Activated CD8-positive, alpha-beta memory T cell treated with anti-CD3 and anti-CD28 coated beads, Interleukin-2, amount 50 U/mL, for 24 hours (primary cell): Measurements from ENCODE around the gene WDFY1.
"Not testable (repeated sequence)": the region's sequence is repeated elsewhere in the genome, so short reads cannot be mapped to it uniquely, and the experiment has no call there.

Source experiments
- DNase-seq: peaks from one replicate; pipeline ENCODE4 v3.0.0-alpha.2; 2020; ENCODE audit errors: extremely low read depth

The WDFY1 gene

DNA sequence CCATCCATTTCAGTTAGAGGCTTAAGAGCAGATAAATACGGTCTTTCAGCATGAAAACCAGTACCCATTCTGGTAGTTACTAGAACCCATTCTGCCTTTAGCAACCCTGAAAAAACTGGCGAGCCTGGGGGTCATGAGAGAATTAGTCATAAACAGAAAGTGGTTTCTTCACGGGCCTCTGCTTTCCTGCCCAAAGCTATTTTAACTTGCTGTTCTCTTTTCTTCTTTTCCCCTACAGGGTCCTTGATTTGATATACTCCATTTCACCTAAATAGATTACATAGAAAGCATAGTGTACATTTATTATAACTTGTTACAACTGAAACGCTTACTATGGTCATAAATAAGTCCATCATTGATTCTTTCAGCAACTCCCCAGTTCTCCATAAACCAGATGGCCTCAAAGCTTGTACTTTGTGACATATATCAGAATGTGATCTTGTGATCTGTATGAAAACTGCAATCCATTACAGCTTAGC lies 48.3 kb downstream of the WDFY1 start:
- DNase-seq: no peak

DNA sequence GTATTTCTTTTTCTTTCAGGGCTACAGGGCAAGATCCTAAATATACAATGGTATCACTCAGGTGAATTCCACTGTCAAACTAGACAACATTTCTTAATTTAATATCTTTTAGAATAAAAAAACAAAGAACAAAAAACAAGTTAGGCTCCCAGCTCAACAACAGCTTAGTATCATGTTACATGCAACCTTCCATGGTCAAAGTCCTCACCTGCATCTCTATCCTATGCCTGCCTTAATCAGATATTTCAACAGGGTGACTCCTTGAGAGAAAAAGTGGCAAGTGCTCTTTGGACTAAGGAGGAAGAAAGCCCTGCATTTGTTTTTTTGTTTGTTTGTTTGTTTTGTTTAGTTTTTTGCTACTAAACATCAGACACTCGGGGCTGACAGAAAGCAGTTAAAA lies 50.2 kb downstream of the WDFY1 start:
- DNase-seq: no peak

DNA sequence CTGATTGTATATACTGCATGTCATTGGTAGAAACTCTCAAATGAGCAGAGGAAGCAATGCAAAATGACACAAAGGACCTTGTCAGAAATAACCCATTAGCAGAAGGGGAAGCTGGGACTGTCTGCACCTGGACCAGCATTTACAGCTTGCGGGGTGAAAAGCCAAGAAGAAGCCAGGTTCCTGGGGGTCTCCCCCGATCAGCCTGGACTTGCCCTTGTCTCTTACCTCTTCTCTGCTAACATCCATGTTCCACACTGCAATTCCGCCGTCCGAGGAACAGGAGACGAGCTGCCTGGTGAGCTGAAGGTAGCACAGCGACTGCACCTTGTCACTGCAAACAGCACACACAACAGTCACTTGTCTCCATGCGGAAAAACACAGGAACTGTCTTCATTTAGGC lies 51.1 kb downstream of the WDFY1 start:
- DNase-seq: no peak

DNA sequence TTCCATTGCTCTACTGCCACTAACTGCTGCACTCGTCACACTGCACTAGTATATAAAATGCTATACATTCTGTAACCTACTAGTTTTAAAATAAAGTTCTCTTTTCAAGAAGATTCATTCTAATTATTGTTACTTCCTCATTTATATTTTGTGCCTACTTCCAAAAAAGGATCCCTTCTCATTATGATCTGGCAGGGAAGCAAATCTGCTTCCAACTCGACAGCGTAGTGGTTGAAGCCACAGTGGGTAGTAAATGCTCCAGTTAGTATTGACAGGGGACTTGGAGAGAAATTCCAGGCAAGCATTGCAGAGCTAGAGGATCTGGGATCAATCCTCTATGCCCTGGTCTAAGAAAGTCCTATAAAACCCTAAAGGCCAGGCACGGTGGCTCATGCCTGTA lies 54.4 kb downstream of the WDFY1 start:
- DNase-seq: no peak

DNA sequence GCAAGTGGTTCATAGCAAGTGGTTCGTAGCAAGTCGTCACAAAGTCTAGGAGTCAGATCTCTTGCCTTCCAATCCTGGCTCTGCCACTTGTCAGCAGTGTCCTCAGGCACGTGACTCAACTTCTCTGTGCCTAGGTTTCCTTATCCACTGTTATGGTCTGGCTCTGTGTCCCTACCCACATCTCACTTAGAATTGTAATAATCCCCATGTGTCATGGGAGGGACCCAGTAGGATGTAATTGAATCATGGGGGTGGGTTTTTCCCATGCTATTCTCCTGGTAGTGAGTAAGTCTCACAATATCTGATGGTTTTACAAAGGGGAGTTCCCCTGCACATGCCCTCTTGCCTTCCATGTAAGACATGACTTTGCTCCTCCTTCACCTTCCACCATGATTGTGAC lies 55.9 kb downstream of the WDFY1 start:
- DNase-seq: no peak

DNA sequence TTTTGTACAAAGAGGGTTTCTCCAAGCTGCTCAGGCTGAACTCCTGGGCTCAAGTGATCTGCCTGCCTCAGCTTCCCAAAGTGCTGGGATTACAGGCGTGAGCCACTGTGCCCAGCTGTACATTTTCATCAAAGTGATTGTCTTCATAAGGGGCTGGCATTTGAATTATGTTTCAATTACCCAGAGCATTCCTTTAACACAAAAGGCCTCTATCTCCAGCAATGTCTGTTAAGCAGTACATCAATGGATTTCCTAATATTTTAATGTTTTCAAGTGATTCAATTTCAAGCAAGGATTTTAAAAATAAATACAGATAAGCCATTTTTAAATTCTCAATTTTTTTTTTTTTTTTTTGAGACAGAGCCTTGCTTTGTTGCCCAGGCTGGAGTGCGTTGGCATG lies 56.9 kb downstream of the WDFY1 start:
- no peak for DNase-seq

DNA sequence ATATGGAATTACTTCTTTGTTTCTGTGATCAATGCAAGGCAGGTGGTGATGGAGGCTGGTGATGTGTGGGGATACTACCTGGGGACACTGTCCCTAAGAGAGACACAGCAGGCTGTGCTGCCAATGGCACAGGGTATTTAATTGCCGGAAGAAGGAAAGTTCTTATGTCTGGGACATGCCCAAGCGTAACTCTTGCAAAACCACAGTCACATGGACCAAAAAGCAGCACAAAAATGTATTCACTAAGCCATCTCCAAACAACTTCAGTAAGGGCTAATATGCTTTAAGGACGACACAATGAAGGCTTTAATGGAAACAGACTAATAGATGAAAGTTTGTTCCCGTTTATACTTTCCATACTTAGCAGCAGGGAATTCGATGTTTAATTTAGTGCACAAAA lies 58.0 kb downstream of the WDFY1 start:
- no peak for DNase-seq

DNA sequence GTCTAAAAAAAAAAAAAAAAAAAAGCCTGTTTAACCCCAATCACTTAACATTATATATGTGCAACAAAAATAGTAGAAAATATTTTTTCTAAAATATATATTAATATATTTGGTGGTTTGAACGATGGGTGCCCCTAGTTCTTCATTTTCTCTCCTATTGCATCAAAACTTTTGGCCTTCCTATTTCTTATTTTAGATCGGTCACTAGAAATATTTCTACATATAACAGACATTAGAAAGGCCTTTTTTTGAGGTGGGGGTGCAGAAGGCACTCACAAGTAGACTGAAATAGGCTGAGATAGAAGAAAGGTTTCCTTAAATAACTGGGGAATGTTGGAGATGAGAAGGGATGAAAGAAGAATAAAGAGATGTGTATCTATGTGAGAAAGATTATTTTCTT lies 58.4 kb downstream of the WDFY1 start:
- DNase-seq: no peak

DNA sequence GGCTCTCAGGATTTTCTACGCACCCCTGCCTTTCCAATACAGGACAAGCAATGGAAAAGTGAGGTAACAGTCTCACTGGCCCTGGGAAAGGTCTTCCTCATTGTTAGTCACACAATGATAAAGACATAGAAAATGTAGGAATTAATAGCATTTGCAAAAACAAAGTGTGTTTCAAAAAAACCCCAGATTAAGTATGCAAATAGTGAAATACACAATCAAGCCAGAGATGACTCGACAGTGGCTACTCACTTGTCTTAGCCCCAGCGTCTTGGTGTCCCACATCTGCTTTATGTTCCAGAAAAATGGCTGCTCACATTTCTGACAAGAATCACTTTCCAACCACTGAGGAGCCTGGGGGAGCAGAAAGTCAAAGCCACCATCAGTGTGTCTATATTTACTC lies 60.7 kb downstream of the WDFY1 start:
- no peak for DNase-seq

DNA sequence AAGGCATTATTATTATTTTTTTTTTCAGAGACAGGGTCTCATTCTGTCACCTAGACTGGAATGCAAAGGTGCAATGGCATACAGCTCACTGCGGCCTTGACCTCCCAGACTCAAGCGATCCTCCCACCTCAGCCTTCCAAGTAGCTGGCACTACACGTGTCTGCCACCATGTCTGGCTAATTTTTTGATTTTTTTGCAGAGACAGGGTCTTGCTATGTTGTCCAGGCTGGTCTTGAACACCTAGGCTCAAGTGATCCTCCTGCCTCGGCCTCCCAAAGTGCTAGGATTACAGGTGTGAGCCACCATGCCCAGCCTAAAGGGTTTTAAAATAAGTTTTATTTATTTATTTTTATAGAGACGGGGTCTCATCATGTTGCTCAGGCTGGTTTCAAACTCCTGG lies 62.4 kb downstream of the WDFY1 start:
- DNase-seq: no peak

DNA sequence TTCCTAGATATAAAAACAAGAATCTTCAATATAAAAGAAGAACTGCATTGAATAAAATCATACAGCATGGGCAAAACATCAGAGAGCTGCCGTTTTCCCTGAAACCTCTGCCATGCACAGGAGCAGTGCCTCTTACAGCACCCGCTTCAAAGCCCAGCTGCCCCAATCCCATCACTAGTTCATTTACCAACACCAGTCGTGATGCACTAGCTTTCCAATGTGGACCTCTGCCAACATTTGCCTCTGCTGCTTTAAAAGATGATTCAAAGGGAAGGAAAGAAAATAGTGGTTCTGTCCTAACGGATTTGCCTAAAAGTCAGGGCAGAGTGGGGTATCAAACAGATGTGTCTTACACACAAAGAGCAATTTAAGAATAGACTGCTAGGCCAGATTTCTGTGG lies 64.3 kb downstream of the WDFY1 start:
- DNase-seq: no peak

DNA sequence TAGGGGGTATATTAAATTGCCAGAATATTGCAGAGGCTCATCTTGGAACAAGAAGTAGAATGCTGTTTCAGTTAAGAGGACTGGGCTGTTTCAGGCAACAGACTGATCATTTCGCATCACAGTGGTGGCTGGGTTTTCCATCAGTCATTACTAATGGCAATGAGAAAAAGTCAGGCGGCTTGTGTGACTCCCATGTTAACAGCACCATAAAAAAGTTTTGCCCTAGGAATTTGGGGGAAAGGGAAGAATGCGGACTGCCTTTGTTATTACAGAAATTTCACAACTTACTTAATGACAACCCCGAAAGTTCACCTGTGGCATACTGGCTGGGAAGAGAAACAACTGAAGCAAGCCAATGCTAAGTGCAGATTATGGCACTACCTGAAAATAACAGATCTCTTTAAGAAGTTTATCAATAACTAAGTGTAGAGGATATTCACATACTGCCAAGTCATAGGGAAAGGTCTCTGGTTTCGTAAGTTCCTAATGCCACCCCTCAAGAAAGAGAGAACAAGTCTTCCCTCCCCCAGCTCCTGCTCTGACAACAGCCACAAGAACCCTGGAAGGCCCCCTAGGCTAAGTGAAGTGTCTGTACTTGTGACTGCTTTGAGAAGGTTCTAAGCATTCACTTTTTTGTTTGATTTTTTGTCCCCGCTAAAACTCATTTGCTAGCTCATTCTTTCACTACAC lies 67.3 kb downstream of the WDFY1 start:
- no peak for DNase-seq

DNA sequence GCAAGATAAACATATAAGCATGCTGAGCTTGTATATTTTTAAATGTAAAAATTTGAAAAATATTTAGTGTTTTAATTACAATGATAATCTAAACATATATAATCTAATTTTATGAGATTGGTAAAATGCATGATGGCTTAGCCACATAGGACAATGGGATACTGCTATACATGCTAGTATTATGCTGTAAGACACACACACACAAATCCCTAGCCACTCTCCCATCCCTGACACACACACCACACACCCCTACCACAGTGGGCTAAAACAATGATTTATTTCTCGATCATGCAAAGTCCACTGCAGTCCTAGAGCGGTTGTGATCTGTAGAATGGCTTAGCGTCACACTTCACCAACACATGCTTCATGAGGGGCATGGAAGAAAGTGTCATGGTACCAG lies 71.5 kb downstream of the WDFY1 start:
- no peak for DNase-seq

DNA sequence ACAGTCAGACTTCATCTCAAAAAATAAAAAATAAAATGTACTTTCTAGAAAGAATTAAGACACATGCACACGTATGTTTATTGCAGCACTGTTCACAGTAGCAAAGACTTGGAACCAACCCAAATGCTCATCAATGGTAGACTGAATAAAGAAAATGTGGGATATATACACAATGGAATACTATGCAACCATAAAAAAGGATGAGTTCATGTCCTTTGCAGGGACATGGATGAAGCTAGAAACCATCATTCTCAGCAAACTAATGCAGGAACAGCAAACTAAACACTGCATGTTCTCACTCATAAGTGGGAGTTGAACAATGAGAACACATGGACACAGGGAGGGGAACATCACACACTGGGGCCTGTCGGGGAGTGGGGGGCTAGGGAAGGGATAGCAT lies 72.4 kb downstream of the WDFY1 start:
- not testable (repeated sequence) for DNase-seq

DNA sequence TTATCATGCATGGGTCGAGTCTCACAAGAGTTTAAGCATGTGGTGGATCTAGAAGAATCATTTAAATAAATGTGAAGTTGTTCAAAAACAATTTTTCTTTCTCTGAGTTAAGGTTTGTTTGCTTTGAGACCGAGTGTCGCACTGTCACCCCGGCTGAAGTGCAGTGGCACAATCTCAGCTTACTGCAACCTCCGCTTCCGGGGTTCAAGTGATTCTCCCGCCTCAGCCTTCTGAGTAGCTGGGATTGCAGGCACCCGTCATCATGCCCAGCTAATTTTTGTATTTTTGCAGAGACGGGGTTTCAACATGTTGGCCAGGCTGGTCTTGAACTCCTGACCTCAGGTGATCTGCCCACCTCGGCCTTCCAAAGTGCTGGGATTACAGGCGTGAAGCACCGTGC lies 73.5 kb downstream of the WDFY1 start:
- DNase-seq: not testable (repeated sequence)

DNA sequence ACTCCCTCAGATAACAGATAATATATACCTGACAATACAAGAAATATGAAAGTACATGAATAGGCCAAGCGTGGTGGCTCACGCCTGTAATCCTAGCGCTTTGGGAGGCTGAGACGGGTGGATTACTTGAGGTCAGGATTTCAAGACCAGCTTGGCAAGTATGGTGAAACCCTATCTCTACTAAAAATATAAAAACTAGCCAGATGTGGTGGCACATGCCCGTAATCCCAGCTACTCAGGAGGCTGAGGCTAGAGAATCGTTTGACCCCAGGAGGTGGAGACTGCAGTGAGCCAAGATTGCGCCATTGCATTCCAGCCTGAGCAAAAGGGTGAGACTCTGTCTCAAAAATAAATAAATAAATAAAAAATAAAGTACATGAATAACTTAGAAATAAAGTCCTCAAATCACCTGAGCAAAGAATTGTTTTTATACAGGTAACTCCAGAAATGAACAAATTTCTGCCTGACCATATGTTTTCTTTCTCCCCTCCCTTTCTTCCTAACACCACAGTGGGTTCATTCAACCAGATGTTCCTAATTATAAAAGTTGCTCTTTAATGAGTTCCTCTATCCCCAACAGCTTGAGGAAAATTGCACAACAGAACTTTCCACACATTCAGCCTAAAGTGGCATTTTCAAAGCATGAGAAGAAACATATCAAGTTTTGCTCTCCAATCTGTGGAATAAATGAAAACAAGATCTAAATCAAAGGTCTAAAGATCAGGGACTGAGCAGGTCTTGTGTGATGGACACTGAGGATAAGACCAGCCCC lies 74.1 kb downstream of the WDFY1 start:
- no peak for DNase-seq

DNA sequence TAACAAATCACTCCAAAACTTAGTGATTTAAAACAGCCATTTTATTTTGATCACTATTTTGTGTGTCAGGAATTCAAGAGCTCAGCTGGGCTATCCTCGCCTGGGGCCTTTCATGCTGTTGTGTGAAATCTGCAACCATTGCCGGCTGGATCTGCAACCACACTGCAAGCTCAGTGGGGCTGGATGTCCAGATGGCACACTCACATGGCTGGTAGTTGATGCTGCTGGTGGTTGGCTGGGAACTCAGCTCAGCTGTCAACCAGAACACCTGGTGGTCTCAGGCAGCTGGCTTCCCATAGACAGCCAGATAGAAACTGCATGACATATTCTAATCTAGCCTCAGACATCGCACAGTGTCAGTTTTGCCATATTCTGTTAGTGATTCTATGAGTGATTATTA lies 77.1 kb downstream of the WDFY1 start:
- DNase-seq: no peak

DNA sequence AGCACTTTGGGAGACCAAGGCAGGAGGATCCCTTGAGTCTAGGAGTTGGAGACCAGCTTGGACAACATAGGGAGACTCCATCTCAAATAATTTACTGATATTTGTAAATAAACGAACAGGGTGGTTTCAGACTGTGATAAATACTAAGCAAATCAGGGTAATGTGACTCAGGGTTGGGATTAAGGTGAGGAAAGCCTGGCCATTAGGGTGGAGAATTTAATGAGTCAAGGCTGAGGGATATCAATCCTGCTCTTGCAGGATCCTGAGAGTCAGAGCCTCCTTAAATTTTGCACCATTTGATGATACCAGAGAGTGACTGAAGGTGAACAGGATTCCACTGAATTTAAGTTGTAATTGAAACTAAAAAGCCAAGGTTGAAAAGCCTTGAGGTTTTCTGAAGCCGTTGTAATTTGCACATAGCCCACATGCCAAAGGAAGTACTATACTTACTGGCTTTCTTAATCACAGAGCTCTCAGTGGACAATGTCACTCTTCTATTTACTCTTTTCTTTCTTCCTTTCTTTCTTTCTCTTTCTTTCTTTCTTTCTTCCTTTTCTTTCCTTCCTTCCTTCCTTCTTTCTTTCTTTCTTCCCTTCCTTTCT lies 79.1 kb downstream of the WDFY1 start:
- no peak for DNase-seq

DNA sequence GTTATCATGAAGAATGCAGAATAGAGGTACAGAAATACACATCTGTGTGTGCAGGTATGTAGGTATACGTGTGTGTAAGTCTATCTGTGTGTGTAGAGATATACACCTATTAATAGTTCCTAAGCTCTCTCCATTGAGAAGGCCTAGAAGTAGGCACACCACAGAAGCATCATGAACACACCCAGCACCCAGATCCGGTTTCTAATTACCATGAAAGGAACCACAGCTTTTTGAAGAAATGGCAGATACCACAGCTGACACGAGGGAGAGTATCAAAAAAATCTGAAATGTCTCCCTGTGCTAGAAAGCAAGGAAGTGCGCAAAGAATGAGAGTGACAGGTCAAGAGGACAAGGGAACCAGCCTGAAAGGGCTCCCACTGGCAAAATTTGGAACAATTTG lies 80.0 kb downstream of the WDFY1 start:
- no peak for DNase-seq

DNA sequence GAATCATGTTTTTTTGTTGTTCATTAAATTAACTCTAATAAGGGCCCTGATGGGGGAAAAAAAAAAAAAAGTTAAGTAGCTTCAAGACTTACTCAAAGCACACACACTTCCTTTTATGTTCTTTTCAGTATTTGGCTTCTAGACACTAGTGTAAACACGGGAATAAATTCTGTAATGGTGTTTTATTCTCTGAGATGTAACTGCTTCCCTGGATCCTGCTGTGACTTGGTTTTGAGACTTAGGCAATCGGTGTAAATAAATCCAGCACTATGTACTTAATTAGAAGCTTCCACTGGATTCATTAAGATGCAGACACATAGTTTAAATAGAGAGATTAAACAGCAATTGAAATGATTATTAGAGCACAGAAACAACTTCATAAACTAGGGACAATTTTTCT lies 81.6 kb downstream of the WDFY1 start:
- DNase-seq: no peak

DNA sequence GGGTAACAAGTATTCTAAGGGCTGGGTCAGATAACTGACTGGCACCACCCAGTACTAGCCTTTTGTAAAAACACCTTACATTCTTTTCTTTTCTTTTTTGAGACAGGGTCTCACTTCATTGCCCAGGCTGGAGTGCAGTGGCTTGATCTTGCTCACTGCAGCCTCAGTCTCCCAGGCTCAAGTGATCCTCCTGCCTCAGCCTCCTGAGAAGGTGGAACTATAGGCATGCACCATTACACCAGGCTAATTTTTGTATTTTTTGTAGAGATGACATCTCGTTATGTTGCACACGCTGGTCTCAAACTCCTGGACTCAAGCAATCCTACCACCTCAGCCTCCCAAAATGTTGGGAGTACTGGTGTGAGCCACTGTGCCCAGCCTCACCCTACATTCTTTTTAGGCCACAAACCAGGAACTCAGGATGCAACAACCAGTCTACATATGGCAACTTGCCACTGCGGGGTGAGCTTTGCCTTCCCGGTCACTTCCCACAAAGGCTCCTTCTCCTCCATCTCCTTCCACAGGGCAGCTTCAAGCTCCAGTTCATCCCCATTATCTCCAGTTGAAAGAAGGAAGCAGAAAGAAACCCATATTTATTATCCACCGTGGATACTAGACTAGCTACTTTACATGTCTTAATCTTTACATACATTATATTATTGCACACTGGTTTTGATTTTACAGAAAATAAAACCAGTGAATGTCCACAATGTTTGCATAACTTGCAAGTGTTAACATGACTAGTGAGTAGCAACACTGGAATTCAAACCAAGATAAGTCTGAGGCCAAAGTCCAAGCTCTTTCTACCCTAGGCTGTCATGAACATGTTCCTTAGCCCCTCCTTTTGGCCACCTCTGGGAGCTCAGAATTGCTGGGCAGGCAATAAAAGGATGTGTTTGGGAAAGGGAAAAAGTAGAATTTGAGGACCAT lies 84.1 kb downstream of the WDFY1 start:
- no peak for DNase-seq

DNA sequence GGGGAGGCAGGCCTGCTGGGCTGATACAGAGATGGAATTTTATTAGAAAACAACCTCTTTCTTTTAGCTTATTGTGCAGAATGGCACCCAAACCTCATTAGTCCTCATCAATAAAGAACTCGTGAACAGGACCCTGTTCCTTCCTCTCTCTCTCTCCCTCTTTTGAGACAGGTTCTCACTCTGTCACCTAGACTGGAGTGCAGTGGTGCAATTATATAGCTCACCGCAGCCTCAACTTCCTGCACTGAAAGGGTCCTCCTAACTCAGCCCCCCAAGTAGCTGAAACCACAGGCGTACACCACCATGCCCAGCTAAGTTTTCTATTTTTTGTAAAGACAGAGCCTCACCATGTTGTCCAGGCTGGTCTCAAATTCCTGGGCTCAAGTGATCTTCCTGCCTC lies 86.1 kb downstream of the WDFY1 start:
- no peak for DNase-seq
